Panc1 (cell line): ENCODE data around the gene SMIM13.

Experiments used
- CTCF ChIP-seq: fragments of 450-650 bp; IDR thresholded peaks from 2 replicates; pipeline ENCODE4 v1.5.1; 2017; ENCODE audit warnings: mild to moderate bottlenecking
- SIN3A ChIP-seq: IDR thresholded peaks from 2 replicates; pipeline ENCODE4 v1.6.1; 2012; ENCODE audit warnings: low read depth, mild to moderate bottlenecking, low read length, moderate library complexity, borderline replicate concordance; ENCODE audit not compliant: insufficient read depth

DNA sequence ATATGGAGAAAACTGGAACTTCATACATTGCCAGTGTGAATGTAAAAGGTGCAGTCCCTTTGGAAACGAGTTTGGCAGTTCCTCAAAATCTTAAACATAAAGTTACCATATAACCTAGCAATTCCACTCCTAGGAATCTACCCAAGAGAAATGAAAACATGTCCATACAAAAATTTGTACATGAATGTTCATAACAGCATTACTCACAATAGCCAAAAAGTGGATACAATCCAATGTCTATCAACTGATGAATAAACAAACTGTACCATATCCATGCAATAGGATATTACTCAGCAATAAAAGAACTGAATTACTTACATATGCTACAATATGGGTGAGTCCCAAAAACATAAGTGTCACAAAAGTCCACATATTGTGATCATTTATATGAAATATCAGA is 66.6 kb downstream of the SMIM13 start:
- TF ChIP-seq SIN3A (no peak), CTCF (no peak)
